CD8-positive, alpha-beta memory T cell (primary cell): ENCODE results near the gene SVIL. TPM values are rescaled to one million over a fixed set of nuclear protein-coding genes. Genes with fewer than 3 reads are reported as not detected.
"Not testable (repeated sequence)": the region's sequence is repeated elsewhere in the genome, so short reads cannot be mapped to it uniquely, and the experiment has no call there.

ENCODE experiments used
- CTCF ChIA-PET: fragments of 350-600 bp; sonication (Branson Sonifier 250); formaldehyde crosslinking; loops from one replicate; lab custom pipeline; 2021; ENCODE audit warnings: antibody characterized with exemption; lab: Charles Lee
- POLR2A ChIA-PET: fragments of 350-600 bp; sonication (Branson Sonifier 250); formaldehyde crosslinking; loops from one replicate; lab custom pipeline; 2021; ENCODE audit warnings: antibody characterized with exemption; lab: Charles Lee
- DNase-seq, 5 donors: peaks; one replicate each; pipeline versions ENCODE4 v3.0.0 to v3.0.0-alpha.2; 2020 to 2022; ENCODE audit warnings: mixed read lengths in 1 of 5
- H3K27ac ChIP-seq: one replicate; pipeline ENCODE4 v1.7.0; 2013; ENCODE audit warnings: low read depth, mild to moderate bottlenecking, low read length, moderate library complexity
- H3K27me3 ChIP-seq: 2 replicates; pipeline ENCODE4 v1.7.0; 2013; ENCODE audit warnings: low read length, mild to moderate bottlenecking; ENCODE audit not compliant: insufficient read depth, poor library complexity, severe bottlenecking
- H3K36me3 ChIP-seq: 2 replicates; pipeline ENCODE4 v1.7.0; 2013; ENCODE audit warnings: mild to moderate bottlenecking, low read length, moderate library complexity; ENCODE audit not compliant: insufficient read depth
- H3K4me1 ChIP-seq: 2 replicates; pipeline ENCODE4 v1.7.0; 2013; ENCODE audit warnings: mild to moderate bottlenecking, low read length, moderate library complexity; ENCODE audit not compliant: insufficient read depth
- H3K4me3 ChIP-seq: 2 replicates; pipeline ENCODE4 v1.7.0; 2013; ENCODE audit warnings: mild to moderate bottlenecking, low read length
- H3K9me3 ChIP-seq: 2 replicates; pipeline ENCODE4 v1.7.0; 2013; ENCODE audit warnings: mild to moderate bottlenecking, low read length
- H3K27ac Mint-ChIP-seq, 8 donors: one replicate each; pipeline ENCODE4 v1.8.0; 2020 to 2021; ENCODE audit warnings: mixed read lengths in 8 of 8, mild to moderate bottlenecking in 6 of 8, inconsistent platforms in 3 of 8, moderate library complexity in 3 of 8
- H3K27me3 Mint-ChIP-seq, 2 donors: one replicate each; pipeline ENCODE4 v1.8.0; 2020 to 2021; ENCODE audit warnings: mixed read lengths in 2 of 2, mild to moderate bottlenecking in 1 of 2, moderate library complexity in 1 of 2
- H3K36me3 Mint-ChIP-seq, 3 donors: one replicate each; pipeline ENCODE4 v1.8.0; 2020 to 2021; ENCODE audit warnings: mixed read lengths in 3 of 3, inconsistent platforms in 1 of 3, mild to moderate bottlenecking in 1 of 3
- H3K4me1 Mint-ChIP-seq, 3 donors: one replicate each; pipeline ENCODE4 v1.8.0; 2020 to 2021; ENCODE audit warnings: mixed read lengths in 3 of 3, inconsistent platforms in 1 of 3, mild to moderate bottlenecking in 1 of 3
- H3K4me3 Mint-ChIP-seq, 7 donors: one replicate each; pipeline ENCODE4 v1.8.0; 2020 to 2021; ENCODE audit warnings: mixed read lengths in 7 of 7, mild to moderate bottlenecking in 6 of 7, moderate library complexity in 4 of 7, inconsistent platforms in 2 of 7
- H3K9me3 Mint-ChIP-seq, 5 donors: one replicate each; pipeline ENCODE4 v1.8.0; 2020 to 2022; ENCODE audit warnings: mixed read lengths in 5 of 5, mild to moderate bottlenecking in 3 of 5, moderate library complexity in 2 of 5, inconsistent platforms in 1 of 5
- polyA plus RNA-seq: library from polyadenylated mRNA; unstranded; fragments of 300-500 nt; fragmentation: Illumina TruSeq; gene quantifications from one replicate; pipeline ENCODE4 v1.2.3, GENCODE V29; 2021
- total RNA-seq, 2 experiments: library from RNA; stranded (reverse); gene quantifications; one replicate each; pipeline ENCODE4 v1.2.3, GENCODE V29; 2021

The SVIL gene
- total and polyA plus RNA-seq, 3 experiments from 2014 or later: 4.2 to 9.2 (median 5.9) TPM

DNA sequence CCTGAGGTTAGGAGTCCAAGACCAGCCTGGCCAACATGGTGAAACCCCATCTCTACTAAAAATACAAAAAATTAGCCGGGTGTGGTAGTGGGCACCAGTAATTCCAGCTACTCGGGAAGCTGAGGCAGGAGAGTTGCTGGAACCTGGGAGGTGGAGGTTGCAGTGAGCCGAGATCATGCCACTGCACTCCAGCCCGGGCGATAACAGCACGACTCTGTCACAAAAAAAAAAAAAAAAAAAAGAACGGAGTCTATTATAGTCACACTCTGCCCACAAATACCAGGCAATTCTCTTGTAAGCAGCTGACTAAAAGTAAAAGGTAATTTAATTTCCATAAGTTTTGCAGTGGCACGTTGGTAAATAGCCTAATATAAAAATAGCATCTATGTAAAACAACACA is 98.1 kb downstream of the SVIL start:
- H3K9me3 ChIP-seq, H3K36me3 ChIP-seq, H3K4me3 ChIP-seq, H3K9me3 Mint-ChIP-seq, POLR2A ChIA-PET, H3K27ac ChIP-seq, H3K4me1 ChIP-seq, H3K27me3 ChIP-seq, H3K4me3 Mint-ChIP-seq, H3K4me1 Mint-ChIP-seq, DNase-seq, H3K27ac Mint-ChIP-seq, H3K36me3 Mint-ChIP-seq, H3K27me3 Mint-ChIP-seq: not testable (repeated sequence)
- CTCF ChIA-PET: interaction anchor here (1.3 kb wide), 1 partner anchor 54 kb away, joined by 3 read pairs; no protein-coding TSS in a partner anchor

DNA sequence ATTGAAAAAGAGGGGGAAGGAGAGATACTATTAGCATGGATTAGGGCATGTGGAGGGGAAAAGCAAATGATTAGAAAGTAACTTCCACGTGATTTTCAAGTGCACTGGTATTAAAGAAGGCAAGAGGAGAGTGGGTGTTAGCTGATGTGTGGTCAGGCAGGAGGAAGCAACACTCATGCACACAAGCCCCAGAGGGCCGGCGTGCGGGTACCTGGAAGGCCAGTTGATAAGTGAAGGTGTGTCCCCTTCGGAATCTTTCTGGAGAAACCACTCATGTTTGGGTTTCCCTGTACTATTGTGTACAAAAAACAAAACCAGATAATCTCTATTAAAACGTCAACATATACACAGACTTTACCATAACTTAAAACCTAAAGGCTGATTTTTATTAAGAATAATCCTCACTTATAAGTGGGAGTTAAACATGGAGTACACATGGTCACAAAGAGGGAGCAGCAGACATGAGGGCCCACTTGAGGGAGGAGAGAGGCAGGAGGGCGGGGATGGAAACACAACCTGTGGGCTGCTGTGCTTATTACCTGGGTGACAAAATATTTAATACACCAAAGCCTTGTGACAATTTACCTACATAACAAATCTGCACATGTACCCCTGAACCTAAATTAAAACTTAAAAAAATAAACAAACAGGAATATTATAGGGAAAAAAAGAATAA is 98.9 kb downstream of the SVIL start:
- Histone ChIP-seq H3K36me3 (no peaks in the 10 kb centered on the region), H3K27ac (no peak overlapping the region), H3K4me3 (no peak overlapping the region), H3K9me3 (no peaks in the 10 kb centered on the region), H3K4me1 (no peaks in the 10 kb centered on the region), H3K27me3 (no peaks in the 10 kb centered on the region)
- CTCF ChIA-PET: no interaction called here
- H3K27ac Mint-ChIP-seq: peak overlapping the region in 1 of 8 donors; percentile 14
- H3K9me3 Mint-ChIP-seq: no peaks in the 10 kb centered on the region
- H3K4me3 Mint-ChIP-seq: no peak overlapping the region
- H3K27me3 Mint-ChIP-seq: no peaks in the 10 kb centered on the region
- peaks cover 4 to 6% (median 5%) of the 10 kb centered on the region in 3 donors for H3K36me3 Mint-ChIP-seq
- peaks cover 0 to 8% (median 4%) of the 10 kb centered on the region in 3 donors for H3K4me1 Mint-ChIP-seq
- POLR2A ChIA-PET: no interaction called here
- DNase-seq: no peak

DNA sequence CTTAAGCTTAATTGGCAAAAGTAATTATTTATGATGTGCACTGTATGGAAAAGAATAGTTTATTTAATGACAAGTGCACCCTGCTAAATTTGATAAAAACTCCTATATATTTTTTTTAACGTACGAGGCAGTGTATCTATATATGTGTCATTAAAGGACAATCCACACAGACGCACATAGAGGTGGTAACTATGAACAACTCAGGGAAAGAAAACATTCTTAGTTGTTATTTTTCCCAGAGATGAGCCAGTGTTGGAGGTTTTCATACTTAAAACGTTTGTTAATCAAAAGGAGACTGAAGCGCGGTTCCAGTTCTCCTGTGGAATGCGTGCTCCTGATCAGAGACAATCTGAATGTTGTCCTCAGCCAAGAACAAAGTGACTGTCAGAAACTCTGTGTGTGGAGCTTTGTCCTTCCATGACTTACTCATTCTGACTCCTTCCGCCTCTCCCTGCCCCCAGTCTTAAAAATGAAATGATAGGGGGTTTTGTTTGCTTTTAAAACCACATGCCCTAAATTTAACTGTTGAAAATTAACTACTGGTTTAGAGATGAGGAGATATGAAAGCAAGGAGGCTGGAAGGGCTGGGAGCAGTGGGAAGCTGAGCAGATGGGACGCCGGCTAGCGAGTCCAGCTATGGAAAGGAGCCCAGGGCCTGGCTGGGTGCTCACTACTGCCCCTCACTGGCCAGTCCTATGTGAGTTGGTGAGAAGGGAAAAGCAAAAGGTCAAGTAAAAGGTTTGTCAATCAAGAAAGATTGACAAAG is 99.6 kb downstream of the SVIL start:
- Mint-ChIP-seq H3K27ac (peak overlapping the region in 1 of 8 donors; percentile 14), H3K27me3 (no peaks in the 10 kb centered on the region), H3K9me3 (no peaks in the 10 kb centered on the region), H3K4me1 (peaks cover 0 to 8% (median 4%) of the 10 kb centered on the region in 3 donors), H3K36me3 (peaks cover 4 to 8% (median 5%) of the 10 kb centered on the region in 3 donors), H3K4me3 (no peak overlapping the region)
- CTCF ChIA-PET: no interaction called here
- DNase-seq: no peak
- no peaks in the 10 kb centered on the region for H3K27me3 ChIP-seq
- no peaks in the 10 kb centered on the region for H3K4me1 ChIP-seq
- no peaks in the 10 kb centered on the region for H3K9me3 ChIP-seq
- H3K36me3 ChIP-seq: no peaks in the 10 kb centered on the region
- H3K27ac ChIP-seq: no peak overlapping the region
- POLR2A ChIA-PET: no interaction called here
- no peak overlapping the region for H3K4me3 ChIP-seq

DNA sequence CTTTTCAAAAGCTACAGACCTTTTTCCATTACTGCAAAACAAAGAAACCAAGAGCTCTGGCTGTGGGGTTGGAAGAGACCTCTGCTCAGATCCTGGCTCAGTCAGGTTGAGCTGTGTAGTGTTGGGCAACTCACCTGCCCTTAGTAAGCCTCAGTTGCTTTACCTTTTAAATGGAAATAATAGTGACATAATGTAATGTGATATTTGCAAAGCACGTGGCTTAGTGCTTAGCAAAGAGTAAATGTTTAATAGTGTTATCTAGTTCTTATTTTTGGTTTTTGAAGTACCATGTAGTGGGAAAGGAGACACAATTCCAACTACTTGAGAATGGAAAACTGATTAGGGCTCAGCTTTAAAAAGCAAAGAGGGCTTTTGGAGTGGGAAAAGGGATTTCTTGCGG is 100.2 kb downstream of the SVIL start:
- no peak overlapping the region for H3K27ac Mint-ChIP-seq
- CTCF ChIA-PET: no interaction called here
- no peaks in the 10 kb centered on the region for H3K9me3 Mint-ChIP-seq
- H3K4me3 ChIP-seq: no peak overlapping the region
- H3K36me3 ChIP-seq: no peaks in the 10 kb centered on the region
- H3K4me1 ChIP-seq: no peaks in the 10 kb centered on the region
- peaks cover 3 to 9% (median 3%) of the 10 kb centered on the region in 3 donors for H3K36me3 Mint-ChIP-seq
- DNase-seq: no peak
- no peak overlapping the region for H3K4me3 Mint-ChIP-seq
- no peak overlapping the region for H3K27ac ChIP-seq
- no peaks in the 10 kb centered on the region for H3K9me3 ChIP-seq
- H3K27me3 Mint-ChIP-seq: no peaks in the 10 kb centered on the region
- peaks cover 0 to 4% (median 3%) of the 10 kb centered on the region in 3 donors for H3K4me1 Mint-ChIP-seq
- H3K27me3 ChIP-seq: no peaks in the 10 kb centered on the region
- POLR2A ChIA-PET: no interaction called here

DNA sequence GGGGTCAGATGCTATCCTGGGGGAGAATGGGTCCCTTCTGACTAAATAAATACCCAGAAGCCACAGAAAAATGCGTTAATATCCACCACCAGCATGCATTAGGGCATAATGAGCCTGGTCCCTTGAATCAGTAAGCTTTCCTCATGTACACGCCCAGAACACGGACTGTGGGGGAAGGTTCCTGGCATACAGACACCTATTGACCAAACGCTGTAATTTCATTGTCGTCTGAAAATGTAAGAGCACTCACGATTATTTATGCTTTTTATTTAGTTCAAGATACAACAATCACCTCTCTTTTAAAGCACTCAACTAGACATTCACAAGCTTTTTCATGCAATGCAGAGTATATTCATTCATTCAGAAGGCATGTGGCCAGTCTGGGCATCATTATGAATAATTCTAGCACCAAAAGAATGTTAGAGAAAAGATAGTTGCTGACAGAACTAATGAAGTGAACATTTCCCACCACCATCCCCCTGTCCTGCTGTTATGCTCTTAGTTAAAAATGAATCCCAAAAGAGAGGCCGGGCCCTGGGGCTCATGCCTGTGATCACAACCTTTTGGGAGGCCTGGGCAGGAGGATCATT is 101.0 kb downstream of the SVIL start:
- Histone ChIP-seq H3K9me3 (no peaks in the 10 kb centered on the region), H3K4me1 (no peaks in the 10 kb centered on the region), H3K4me3 (no peak overlapping the region), H3K36me3 (no peaks in the 10 kb centered on the region), H3K27me3 (no peaks in the 10 kb centered on the region), H3K27ac (no peak overlapping the region)
- H3K36me3 Mint-ChIP-seq: peaks cover 0 to 12% (median 5%) of the 10 kb centered on the region in 3 donors
- H3K27ac Mint-ChIP-seq: no peak overlapping the region
- CTCF ChIA-PET: no interaction called here
- no peaks in the 10 kb centered on the region for H3K27me3 Mint-ChIP-seq
- peaks cover 0 to 4% (median 2%) of the 10 kb centered on the region in 3 donors for H3K4me1 Mint-ChIP-seq
- DNase-seq: no peak
- H3K4me3 Mint-ChIP-seq: no peak overlapping the region
- H3K9me3 Mint-ChIP-seq: no peaks in the 10 kb centered on the region
- POLR2A ChIA-PET: no interaction called here

DNA sequence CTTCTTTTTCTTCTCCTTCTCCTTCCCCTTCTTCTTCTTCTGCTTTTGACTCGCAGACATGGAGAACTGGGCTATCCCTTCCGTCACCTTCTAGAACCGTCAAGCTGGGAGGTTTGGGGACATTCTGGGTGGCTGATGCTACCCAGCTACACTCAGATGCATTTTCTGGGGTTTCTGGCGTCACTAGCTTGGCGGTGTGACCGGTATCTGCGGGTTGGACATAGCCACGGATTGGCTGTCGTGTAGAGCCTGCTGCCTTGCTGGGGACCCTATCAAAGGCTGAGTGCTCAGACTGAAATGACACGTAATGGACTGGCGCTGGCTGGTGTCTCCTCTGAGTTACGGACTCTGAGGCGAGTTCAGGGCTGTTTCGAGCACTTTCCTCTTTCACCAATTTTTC is 101.7 kb downstream of the SVIL start:
- H3K4me3 Mint-ChIP-seq: no peak overlapping the region
- no peaks in the 10 kb centered on the region for H3K4me1 ChIP-seq
- H3K9me3 ChIP-seq: no peaks in the 10 kb centered on the region
- H3K36me3 ChIP-seq: no peaks in the 10 kb centered on the region
- H3K27me3 Mint-ChIP-seq: no peaks in the 10 kb centered on the region
- H3K36me3 Mint-ChIP-seq: peaks cover 0 to 15% (median 5%) of the 10 kb centered on the region in 3 donors
- ChIA-PET POLR2A (no interaction called here), CTCF (no interaction called here)
- H3K4me3 ChIP-seq: no peak overlapping the region
- peaks cover 0 to 4% (median 2%) of the 10 kb centered on the region in 3 donors for H3K4me1 Mint-ChIP-seq
- H3K27ac Mint-ChIP-seq: no peak overlapping the region
- H3K9me3 Mint-ChIP-seq: no peaks in the 10 kb centered on the region
- DNase-seq: no peak
- H3K27ac ChIP-seq: no peak overlapping the region
- H3K27me3 ChIP-seq: no peaks in the 10 kb centered on the region

DNA sequence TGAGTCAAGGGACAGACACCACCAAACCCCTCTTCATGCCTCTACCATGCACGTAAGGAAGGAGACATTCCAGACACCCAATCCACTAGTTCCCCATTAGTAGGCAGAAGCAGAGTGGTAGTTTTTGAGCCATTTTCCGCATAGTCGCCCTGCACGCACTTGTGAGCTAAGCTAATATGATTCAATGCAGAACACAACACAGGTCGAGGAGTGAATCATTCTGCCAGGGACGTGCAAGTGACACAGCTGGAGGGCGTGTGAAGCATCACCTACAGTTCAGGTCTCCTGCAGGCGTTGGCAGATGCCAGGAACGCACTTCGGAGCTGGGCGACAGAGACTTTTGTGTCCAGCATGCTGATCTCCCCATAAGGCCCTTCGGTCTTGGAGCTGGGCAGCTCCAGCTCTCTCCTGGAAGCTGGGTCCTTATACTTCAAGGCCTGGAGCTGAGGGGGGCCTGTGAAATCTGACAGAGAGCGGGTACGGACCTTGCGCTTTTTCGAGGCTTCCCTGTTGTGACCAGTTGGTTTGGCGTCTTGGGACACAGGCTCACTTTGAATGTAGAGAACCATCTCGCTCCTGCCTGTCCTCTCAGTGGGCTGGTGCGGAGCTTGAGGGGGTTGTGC is 102.4 kb downstream of the SVIL start:
- Mint-ChIP-seq H3K27ac (no peak overlapping the region), H3K4me1 (peaks cover 0 to 4% (median 2%) of the 10 kb centered on the region in 3 donors), H3K9me3 (no peaks in the 10 kb centered on the region), H3K4me3 (no peak overlapping the region), H3K27me3 (no peaks in the 10 kb centered on the region), H3K36me3 (peaks cover 0 to 16% (median 5%) of the 10 kb centered on the region in 3 donors)
- CTCF ChIA-PET: no interaction called here
- no peak overlapping the region for H3K27ac ChIP-seq
- POLR2A ChIA-PET: no interaction called here
- no peaks in the 10 kb centered on the region for H3K4me1 ChIP-seq
- no peaks in the 10 kb centered on the region for H3K36me3 ChIP-seq
- no peaks in the 10 kb centered on the region for H3K27me3 ChIP-seq
- no peak overlapping the region for H3K4me3 ChIP-seq
- H3K9me3 ChIP-seq: no peaks in the 10 kb centered on the region
- no peak for DNase-seq
